AG08396 (cell line): Measurements from ENCODE around the gene JPH3.
"Not testable (repeated sequence)": the region's sequence is repeated elsewhere in the genome, so short reads cannot be mapped to it uniquely, and the experiment has no call there.

Source experiments
- DNase-seq: peaks from one replicate; pipeline ENCODE4 v3.0.0; 2012; ENCODE audit warnings: low spot score, mixed read lengths

JPH3 gene

DNA sequence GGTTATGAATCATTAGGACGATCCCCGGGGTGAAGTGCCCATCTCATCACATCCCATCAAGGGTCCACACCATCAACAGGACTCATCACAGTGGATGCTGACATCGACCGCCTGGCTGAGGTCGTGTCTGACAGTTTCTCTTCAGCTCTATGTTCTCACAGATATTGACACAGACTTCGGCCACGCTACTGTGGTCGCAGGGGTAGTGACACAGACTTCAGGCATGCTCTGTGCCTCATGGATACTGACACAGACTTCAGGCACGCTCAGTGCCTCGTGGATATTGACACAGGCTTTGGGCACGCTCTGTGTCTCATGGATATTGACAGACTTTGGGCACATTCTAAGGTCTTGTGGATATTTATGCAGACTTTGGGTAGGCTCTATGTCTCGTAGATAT is 113.3 kb downstream of the JPH3 start:
- peak; percentile 39 for DNase-seq

DNA sequence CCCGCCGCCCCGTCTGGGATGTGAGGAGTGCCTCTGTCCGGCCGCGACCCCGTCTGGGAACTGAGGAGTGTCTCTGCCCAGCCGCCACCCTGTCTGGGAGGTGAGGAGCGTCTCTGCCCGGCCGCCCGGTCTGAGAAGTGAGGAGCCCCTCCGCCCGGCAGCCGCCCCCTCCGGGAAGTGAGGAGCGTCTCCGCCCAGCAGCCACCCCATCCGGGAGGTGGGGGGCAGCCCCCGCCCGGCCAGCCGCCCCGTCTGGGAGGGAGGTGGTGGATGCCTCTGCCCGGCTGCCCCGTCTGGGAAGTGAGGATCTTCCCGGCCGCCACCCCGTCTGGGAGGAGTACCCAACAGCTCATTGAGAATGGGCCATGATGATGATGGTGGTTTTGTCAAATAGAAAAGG is 116.5 kb downstream of the JPH3 start:
- not testable (repeated sequence) for DNase-seq

DNA sequence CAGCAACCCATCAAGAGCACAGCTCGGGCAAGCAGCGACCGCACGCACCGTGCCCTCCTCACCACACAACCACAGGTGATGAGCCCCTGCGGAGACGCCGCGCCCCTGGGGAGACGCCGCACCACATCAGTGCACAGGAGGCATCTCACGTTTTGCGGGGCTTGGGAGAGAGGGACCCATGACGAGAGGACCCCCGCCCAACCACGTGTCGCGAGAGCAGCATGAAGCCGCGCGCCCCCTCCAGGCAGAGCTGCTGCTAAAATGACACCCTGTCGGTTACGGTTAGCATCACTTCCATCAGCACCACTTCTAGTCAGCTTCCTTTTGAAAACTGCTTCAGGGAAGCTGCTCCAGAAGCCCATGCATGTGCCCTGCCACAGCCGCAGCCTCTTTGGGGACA is 118.1 kb downstream of the JPH3 start:
- DNase-seq, result no peak

DNA sequence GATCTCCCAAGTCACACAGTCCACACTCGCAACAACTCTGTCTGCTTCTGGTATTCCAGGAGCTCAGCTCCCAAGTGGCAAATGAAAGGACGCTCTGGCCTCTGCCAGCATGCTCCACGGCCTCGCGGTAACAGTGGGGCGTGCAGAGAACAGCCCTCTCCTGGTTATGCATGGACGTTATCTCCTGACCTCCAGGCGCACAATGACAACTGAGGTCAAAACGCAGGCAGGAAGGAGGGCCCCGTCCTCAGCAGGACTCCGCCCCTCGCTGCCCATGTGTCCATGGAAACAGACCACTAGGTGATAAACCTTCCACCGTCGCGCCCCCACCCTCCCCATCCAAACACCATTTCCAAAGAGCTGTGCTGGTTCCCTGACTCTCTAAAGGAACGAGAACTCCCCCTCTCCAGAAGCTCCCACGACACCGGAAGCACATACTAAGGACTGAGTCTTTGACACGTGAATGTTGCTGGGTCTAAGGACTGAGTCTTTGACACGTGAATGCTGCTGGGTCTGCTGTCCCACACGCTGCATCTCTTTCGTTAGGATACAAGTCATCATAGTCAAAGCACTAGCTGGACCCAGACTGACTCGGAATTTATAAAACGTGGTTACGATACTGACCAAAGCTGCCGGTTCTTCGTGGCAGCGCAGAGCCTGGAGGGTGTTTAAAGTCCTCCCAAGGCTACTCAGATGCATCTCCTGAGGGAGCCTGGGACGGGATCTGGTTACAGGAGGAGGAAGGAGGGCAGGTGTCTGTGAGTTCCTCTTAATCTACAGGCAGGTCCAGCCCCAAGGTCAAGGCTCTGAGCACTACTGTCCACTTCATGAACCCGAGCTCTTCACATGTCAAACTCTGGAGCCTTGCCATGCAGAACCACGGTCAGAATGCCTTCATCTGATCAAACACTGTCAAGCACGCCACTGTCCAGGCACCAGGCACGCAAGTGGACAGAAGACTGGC is 119.6 kb downstream of the JPH3 start:
- no peak for DNase-seq

DNA sequence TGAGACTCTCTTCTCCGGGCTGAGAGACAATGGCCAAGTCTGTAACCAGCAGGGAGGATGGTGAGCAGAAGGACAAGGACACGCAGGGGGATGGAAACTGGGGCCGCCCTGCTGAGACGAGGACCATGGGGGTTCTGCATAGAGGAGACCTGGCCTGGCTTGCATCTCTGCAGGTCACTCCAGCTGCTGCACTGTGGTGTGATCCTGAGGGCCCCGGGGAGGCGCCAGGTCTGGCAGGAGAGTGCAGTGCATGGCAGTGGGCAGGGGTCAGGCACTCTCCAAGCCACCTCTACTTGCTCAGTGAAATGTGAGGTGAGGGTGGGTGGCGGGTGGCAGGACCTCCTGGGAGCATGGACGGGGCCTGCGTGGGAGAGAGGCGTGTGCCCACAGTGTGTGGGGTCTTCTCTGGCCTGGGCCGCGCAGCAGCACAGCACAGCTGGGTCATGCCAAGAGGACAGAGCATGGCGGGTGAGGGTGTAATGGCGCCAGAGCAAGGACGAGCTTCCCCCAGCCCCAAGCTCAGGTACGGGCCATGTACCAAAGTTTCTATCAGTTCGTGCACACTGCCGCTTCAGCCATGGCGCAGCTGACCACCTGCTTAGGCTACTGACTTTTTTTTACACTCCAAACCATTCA is 120.4 kb downstream of the JPH3 start:
- no peak for DNase-seq

DNA sequence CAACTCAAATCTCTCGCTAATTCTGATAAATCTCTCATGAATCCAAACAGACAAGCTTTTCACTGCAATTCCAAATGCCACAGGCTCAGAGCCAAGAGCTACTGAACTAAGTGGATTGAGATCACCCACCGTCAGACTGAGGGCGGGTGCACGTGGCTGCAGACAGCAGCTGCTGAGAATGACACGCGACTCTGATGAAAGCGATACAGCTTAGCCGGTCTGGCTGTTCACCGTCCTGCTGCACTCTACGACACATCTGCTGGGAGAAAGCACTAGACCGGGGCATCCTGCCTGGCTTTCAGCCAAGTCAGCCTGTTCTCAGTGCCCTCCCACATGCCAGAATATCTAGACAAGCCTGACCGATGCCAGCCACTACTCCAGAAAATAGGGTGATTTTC is 120.9 kb downstream of the JPH3 start:
- peak; percentile 89 for DNase-seq

DNA sequence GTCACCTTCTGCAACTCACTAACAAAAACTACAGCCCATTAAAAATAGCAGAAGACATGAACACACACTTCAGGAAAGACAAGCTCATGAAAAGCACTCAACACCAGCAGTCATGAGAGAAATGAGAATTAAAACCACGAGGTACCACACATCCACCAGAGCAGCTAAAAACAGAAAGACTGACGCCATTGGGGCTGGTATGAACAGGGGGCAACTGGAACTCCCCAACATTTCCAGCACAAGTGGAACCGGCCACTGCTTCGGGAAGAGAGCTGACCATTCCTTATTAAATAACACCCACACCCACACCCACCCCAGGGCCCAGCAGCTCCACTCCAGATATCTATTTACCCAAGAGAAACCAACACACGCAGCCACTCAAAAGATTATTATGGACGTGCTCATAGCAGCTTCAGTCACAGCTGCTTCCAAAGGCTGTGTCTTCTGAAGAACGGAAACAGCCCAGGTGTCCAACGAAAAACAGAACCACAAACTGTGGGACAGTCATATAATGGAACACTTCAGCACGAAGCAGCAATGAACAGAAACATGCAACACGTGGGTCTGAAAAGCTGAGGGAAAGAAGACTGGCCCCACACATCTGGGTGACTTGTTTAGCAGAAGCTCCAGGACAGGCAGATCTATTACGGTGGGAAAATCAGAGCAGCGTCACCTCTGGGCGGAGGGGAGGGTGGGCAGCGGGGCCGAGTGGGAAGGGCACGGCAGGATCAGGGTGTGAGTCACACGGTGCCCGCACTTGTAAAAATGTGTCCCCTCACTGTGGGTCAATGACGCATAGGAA is 122.4 kb downstream of the JPH3 start:
- DNase-seq, result no peak

DNA sequence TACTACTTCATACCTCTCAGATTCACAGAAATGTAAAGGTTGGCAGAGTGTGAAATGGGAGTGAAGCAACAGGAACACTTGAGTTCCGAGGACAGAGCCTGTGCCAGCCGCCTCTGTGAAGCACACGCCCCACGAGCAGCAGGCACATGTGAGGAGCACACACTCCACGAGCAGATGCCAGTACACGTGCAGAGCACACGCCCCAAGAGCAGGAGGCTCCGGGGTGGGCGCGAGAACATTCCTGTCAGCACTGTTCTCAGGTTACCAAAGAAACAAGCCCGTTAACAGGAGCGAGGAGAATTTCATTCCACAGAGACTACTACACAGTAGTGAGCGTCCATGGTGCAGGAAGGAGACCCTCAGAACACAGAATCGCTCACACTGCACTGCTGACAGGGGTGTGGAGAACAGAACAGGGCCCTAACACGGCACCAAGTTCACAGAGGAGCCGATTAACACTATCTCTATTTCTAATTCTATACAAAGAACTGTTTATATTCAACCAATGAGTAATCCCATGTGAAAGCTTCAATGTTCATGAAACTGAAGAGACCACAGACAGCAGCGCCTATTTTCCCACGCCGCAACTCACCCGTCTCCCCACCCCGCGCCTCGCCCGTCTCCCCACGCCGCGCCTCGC is 123.4 kb downstream of the JPH3 start:
- DNase-seq, result no peak

DNA sequence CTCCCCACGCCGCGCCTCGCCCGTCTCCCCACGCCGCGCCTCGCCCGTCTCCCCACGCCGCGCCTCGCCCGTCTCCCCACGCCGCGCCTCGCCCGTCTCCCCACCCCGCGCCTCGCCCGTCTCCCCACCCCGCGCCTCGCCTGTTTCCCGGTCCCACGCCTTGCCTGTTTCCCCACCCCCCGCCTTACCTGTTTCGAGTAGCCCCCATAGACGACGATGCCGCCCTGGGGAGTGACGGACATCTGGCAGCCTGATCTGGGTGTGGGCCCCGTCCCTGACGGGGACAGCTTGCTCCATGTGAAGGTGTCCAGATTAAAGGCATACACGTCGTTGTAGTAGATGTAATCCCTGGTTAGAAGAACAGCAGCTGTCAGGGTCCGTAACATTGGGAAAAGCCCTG is 124.3 kb downstream of the JPH3 start:
- not testable (repeated sequence) for DNase-seq

DNA sequence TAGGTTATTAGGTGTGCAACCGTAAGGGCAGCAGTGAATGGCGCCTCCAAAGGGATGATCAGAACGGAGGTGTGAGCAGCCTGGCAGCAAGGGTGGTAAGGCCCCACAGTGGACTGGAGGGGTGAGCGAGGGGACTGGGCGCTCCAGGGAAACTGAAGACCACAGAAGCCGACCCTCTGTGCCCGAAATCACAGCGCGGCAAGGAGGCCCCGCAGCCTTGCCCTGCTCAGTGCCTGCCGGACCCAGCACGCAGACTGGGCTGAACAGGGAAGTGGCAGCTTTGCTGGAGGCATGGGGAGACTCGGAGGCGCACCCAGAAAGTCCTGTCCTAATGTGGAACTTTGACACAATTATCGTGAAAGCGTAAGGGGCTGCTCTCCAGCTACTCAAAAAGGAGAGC is 125.0 kb downstream of the JPH3 start:
- no peak for DNase-seq

DNA sequence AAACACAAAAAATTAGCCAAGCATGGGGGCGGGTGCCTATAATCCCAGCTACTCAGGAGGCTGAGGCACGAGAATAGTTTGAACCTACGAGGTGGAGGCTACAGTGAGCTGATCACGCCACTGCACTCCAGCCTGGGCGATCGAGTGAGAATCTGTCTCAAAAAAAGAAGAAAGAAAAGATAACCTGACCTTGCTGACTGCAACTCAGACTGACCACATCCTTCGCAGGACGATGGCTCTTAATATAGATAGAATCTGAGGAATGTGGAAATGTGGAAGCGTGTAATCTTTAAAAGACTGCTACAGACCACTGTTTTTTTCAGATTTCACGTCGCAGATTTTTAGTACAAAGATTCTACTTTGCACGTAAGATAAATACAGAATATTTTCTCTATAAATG is 125.7 kb downstream of the JPH3 start:
- DNase-seq, result no peak

DNA sequence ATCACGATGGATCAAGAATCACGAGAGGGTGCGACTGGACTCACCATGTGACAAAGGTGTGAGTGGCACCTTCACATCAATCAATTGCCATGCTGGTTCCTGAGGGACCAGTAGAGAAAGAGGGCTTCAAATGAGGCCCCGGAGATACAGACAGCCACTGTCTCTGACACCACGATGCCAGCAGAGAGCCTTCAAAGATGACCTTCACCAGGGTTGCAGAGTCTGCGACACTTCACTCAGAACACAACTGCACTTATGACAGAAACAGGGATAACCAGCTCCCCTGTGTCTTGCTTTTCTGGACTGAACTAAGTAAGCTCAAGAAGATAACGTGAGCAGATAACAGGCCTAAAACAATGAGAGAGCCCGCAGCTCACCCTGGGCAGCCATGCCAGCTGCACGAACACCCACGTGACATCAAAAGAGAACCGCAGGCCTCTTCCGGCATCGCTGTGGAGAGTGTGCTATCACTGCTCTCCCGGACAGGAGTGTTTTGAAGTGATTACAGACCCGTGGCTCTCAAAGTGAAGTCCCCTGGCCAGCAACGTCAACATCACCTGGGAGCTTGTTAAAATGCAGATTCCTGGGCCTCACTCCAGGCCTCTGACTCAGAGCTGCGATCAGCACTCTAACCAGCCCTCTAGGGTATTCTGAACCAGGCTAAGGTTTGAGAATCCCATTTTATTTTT is 127.1 kb downstream of the JPH3 start:
- no peak for DNase-seq

DNA sequence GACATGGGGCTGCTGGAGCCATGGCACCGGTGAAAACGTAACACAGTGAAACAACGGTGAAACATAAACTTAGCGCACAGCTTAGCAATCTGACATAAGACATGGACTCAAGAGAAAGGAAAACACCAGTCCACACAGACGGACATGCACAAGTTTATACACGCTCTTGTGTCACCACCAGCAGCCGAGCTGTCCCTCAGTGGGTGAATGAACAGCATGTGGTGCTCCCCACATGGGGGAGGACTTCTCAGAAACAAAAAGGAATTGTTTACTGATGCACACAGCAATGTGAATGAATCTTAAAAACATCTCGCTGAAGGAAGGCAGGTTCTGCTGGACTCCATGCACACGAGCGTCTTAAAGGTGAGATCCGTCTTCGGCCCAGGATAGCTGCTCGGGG is 129.3 kb downstream of the JPH3 start:
- DNase-seq, result no peak

DNA sequence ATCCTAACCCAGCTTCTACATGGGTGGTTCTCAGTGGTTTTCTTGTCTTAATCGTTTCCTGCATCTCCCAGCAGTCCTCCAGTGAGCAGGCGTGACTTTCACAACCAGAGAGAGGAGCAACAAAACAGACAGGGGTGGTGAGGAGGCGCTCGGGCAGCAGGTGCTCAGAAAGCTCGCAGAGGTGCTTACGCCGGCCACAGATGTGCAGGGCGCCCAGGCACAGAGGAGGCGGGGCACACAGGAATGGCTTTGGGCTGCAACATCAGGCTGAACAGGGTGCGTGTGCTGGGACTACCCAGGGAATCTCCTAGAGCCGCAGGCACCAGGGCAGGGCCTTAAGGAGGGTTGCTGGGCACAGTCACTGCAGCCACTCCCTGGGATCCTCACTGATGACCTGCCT is 130.9 kb downstream of the JPH3 start:
- no peak for DNase-seq

DNA sequence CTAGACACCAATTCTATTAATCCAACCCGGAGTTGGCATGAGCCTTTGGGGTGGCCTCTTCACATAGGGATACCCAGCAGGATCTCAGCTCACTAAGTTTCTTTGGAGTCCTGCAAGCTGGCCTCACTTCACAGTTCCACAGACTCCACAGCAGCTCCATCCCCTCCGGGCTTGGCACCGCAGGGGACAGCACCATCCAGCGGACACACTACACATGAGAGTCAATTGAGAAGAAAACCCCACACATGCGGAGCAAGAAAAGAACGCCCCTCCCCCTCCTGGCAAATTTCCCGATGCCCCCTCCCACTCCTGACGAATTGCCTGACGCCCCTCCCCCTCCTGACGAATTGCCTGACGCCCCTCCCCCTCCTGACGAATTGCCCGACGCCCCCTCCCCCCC is 132.3 kb downstream of the JPH3 start:
- no peak for DNase-seq

DNA sequence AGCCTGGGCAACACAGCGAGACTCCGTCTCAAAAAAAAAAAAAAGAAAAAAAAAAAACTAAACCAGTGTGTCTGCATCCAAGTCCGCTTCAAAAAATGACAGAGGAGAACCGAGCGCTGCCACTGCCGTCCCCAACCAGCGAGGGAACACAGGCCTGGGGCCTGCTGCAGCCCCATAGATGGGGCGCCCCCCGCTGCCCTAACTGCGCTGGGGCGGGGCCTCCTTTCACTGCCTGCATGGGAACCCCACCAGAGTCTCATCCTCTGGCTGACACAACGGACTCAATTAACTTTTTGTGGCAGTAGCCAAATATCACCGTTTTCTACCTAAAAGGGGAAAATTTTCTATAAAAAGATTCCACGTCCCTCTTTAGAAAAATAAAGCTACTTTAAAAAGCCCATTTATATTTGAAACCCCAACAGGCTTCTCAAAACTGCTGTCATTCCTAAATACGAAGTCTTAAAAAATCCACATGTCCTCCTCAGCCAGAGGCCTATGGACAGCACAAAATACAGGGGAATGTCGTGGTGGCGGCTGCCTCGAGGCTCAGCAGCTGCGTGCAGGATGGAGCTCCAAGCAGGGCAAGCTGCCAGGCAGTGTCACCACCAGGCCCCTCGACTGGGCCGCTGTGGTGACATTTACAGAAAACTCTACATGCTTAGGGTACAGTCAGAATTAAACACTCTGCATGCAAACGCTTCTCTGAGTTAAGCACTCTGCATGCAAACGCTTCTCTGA is 133.1 kb downstream of the JPH3 start:
- no peak for DNase-seq

DNA sequence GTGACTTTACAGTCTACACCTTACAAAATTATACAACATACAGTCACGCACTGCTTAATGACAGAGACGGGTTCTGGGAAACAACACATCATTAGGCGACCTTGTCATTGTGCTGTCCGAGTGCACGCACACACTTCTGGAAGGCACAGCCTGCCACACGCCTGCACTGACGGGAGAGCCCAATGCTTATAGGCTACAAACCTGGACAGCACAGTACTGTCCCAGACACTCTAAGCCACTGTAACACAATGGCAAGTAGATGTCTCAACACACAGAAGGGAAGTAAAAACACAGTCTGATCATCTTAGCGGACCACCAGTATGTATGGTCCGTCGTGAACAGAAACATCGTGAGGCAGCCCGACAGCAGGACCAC is 133.7 kb downstream of the JPH3 start:
- no peak for DNase-seq

DNA sequence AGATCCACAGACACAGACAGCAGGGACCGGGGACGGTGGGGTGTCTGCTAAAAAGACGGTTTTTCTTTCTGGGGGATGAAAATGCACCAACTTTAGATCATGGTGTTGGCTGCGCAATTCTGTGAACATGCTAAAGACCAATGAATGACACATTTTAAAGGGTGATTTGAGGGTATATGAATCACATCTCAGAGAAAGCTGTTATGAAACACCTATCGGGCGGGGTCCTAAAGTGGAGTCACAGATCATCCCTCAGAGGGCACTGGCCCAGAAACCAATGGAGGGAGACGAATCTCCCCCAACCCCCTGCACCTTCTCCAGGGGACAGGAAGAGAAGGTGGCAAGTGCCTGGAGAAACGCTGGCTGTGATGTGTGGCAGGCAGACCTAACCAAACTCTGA is 137.5 kb downstream of the JPH3 start:
- DNase-seq, result no peak

DNA sequence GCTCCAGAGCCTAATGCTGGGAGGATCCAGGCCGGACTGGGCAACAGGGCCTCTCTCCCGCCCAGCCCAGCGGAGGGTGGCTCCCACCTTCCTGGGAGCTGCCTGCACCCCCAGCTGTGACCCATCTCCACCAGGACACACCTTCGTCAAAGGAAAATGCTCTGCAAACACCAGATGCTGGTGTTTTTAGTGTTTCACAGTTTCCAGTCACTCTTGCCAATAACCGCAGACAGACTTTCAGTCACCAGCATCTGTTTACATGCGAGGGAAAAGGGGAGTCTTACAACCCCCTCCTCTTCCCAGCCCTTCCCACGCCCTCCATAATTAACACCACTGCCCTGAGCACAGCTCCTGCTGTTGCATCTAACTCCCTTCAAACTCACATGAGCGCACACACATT is 138.1 kb downstream of the JPH3 start:
- DNase-seq, result peak; percentile 63

DNA sequence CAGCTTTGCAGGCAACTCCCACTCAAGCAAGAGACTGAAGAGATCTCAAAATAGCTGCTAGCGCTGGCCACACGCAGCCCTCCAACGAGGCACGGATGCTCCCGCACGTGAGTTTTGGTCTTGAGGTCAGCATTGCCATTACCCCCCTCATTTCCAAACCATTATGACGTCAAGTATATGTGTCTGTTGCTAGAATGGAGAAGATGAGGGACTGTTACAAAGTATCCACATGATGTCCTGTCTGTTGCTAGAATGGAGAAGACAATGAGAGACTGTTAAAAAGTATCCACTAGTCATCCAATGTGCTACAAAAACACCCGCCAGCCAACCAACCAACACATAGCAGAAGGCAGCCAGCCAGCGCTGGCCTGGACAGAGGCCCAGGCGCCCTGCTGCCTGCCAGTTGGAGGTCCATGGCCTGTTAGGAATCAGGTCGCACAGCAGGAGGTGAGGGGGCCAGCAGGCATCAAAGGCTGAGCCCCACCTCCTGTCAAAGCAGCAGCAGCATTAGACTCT is 138.7 kb downstream of the JPH3 start:
- DNase-seq, result peak; percentile 67
